Karpas-422 (cell line): ENCODE measurements around the gene NEUROD6. TPM values are rescaled to one million over a fixed set of nuclear protein-coding genes. Genes with fewer than 3 reads are reported as not detected.

Source experiments
- DNase-seq: peaks from one replicate; pipeline ENCODE4 v3.0.0-alpha.2; 2015
- H2AFZ ChIP-seq: fragments of 200-600 bp; sonication (generic); 2 replicates; pipeline ENCODE4 v1.6.1; 2014; ENCODE audit warnings: antibody characterized with exemption, low read length, mixed read lengths
- H3K27ac ChIP-seq: fragments of 200-600 bp; sonication (generic); 2 replicates; pipeline ENCODE4 v1.5.1; 2014; ENCODE audit warnings: mild to moderate bottlenecking, low read length, moderate library complexity
- H3K27me3 ChIP-seq: fragments of 200-600 bp; sonication (generic); 2 replicates; pipeline ENCODE4 v1.6.1; 2014; ENCODE audit warnings: low read length, mixed read lengths
- H3K36me3 ChIP-seq: fragments of 200-600 bp; sonication (generic); 2 replicates; pipeline ENCODE4 v1.6.1; 2014; ENCODE audit warnings: low read length, mixed read lengths; ENCODE audit not compliant: insufficient read depth
- H3K4me1 ChIP-seq: fragments of 200-600 bp; sonication (generic); 2 replicates; pipeline ENCODE4 v1.6.1; 2014; ENCODE audit warnings: mild to moderate bottlenecking, low read length, mixed read lengths
- H3K4me2 ChIP-seq: fragments of 200-600 bp; sonication (generic); 2 replicates; pipeline ENCODE4 v1.6.1; 2014; ENCODE audit warnings: low read length, low read depth, mild to moderate bottlenecking; ENCODE audit not compliant: poor library complexity, severe bottlenecking
- H3K4me3 ChIP-seq: fragments of 200-600 bp; sonication (generic); 2 replicates; pipeline ENCODE4 v1.5.1; 2014; ENCODE audit warnings: mild to moderate bottlenecking, antibody characterized with exemption, low read length, mixed read lengths
- H3K79me2 ChIP-seq: fragments of 200-600 bp; sonication (generic); 2 replicates; pipeline ENCODE4 v1.6.1; 2014; ENCODE audit warnings: mild to moderate bottlenecking, low read length, mixed read lengths
- H3K9ac ChIP-seq: fragments of 200-600 bp; sonication (generic); 2 replicates; pipeline ENCODE4 v1.6.0; 2014; ENCODE audit warnings: low read length
- H3K9me2 ChIP-seq: fragments of 200-600 bp; sonication (generic), shearing (Covaris generic); replicated peaks from 2 replicates; pipeline ENCODE4 v1.6.0; 2014; ENCODE audit warnings: mild to moderate bottlenecking, low read length, moderate library complexity; ENCODE audit not compliant: insufficient read depth
- H3K9me3 ChIP-seq: fragments of 300-700, 200-600 bp; sonication (generic); 2 replicates; pipeline ENCODE4 v1.6.1; 2014; ENCODE audit warnings: low read length, mixed read lengths
- H4K20me1 ChIP-seq: fragments of 200-600 bp; sonication (generic); 2 replicates; pipeline ENCODE4 v1.6.1; 2014; ENCODE audit warnings: mild to moderate bottlenecking, antibody characterized with exemption, low read length, low read depth; ENCODE audit not compliant: insufficient read depth
- total RNA-seq: library from RNA; depleted of rRNA; stranded (reverse); fragments of >200 nt; shearing (Covaris generic); gene quantifications from 2 replicates; pipeline ENCODE4 v1.2.3, GENCODE V29; 2014; ENCODE audit warnings: low replicate concordance; rRNA removed

Gene NEUROD6
- not detected in 2 replicates for total RNA-seq

DNA sequence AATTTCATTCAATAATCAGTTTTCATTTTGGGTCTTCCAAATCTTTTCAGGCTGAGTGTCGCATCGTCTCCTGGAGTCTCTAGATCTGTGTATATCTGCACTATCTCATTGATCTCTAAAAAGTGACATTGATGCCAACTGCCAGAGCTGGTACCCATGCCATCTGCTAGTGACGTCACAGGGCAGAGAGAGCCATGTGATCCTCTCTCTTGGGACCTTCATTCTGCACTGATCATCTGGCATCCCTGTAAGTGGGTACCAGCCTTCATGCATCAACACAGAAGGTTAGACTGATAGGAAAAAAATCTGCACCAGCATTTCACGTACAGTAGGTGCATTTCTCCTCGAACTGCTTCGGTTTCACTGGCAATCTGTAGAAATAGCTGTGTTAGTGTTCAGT lies at the start of gene NEUROD6:
Gene NEUROD6, minus strand, starts transcription at position 124 of the 400 bp plus-strand sequence. CDS start 1,458 bp downstream, outside the sequence.
- Histone ChIP-seq H3K9me2 (no peaks in the 10 kb centered on the region), H2AFZ (no peak within 1 kb of the TSS), H3K27me3 (no peaks in the 10 kb centered on the region), H3K9me3 (no peaks in the 10 kb centered on the region), H4K20me1 (no peaks in the 10 kb centered on the region), H3K9ac (no peak within 1 kb of the TSS), H3K4me3 (no peak within 1 kb of the TSS), H3K27ac (no peak within 1 kb of the TSS), H3K4me2 (no peak within 1 kb of the TSS), H3K4me1 (no peaks in the 10 kb centered on the region), H3K36me3 (no peaks in the 10 kb centered on the region), H3K79me2 (no peaks in the 10 kb centered on the region)
- DNase-seq, result no peak

DNA sequence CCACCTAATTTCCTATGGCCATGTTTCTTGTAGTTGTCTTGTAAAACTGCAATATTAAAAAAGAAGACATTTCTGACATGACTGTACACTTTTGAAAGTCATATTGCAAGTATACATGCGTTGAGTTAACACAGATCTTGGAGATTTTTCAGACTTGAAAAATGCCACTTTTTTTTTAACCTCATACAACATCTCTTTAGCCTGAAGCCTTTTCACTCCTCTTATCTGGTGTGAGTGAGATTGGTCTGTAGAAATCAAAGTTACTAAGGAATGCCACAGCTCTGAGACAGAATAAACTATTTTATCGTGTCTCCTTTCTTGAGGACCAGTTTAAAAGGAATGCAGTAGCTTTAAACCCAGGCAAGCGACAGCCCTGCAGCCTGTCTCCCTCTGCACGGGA lies 43.9 kb upstream of the NEUROD6 start:
- H2AFZ ChIP-seq, result no peak overlapping the region
- H3K9me2 ChIP-seq, result no peaks in the 10 kb centered on the region
- DNase-seq, result no peak
- H3K36me3 ChIP-seq, result no peaks in the 10 kb centered on the region
- no peak overlapping the region for H3K27ac ChIP-seq
- H3K4me2 ChIP-seq, result no peak overlapping the region
- H4K20me1 ChIP-seq, result no peaks in the 10 kb centered on the region
- H3K27me3 ChIP-seq, result 0 out of 2 replicates have a peak, but pooled peaks cover 3% of the 10 kb centered on the region
- no peaks in the 10 kb centered on the region for H3K4me1 ChIP-seq
- H3K79me2 ChIP-seq, result no peaks in the 10 kb centered on the region
- H3K9me3 ChIP-seq, result no peaks in the 10 kb centered on the region
- no peak overlapping the region for H3K4me3 ChIP-seq
- H3K9ac ChIP-seq, result no peak overlapping the region

DNA sequence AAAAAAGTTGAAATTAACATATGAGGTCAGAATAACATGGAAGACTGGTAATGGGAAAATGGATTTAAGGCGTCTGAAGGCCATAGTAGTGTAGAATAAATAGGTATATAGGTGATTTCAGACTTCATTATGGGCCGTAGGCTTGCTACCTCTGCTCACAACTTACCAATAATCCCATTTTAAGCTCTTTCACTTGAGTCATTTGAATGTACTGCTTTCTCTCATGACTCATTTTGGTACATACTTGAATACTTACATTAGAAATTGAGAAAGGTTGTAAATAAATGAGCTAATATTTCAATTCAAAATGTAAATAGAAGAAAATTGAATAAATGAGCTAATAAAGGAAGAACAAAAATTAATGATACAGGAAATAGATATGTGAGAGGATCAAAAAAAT lies 42.2 kb upstream of the NEUROD6 start:
- Histone ChIP-seq H3K4me3 (no peak overlapping the region), H3K9ac (no peak overlapping the region), H3K27ac (no peak overlapping the region), H4K20me1 (no peaks in the 10 kb centered on the region), H3K9me3 (no peaks in the 10 kb centered on the region), H3K36me3 (no peaks in the 10 kb centered on the region), H3K4me1 (no peaks in the 10 kb centered on the region), H2AFZ (no peak overlapping the region), H3K27me3 (0 out of 2 replicates have a peak, but pooled peaks cover 3% of the 10 kb centered on the region), H3K79me2 (no peaks in the 10 kb centered on the region), H3K4me2 (no peak overlapping the region), H3K9me2 (no peaks in the 10 kb centered on the region)
- DNase-seq, result no peak

DNA sequence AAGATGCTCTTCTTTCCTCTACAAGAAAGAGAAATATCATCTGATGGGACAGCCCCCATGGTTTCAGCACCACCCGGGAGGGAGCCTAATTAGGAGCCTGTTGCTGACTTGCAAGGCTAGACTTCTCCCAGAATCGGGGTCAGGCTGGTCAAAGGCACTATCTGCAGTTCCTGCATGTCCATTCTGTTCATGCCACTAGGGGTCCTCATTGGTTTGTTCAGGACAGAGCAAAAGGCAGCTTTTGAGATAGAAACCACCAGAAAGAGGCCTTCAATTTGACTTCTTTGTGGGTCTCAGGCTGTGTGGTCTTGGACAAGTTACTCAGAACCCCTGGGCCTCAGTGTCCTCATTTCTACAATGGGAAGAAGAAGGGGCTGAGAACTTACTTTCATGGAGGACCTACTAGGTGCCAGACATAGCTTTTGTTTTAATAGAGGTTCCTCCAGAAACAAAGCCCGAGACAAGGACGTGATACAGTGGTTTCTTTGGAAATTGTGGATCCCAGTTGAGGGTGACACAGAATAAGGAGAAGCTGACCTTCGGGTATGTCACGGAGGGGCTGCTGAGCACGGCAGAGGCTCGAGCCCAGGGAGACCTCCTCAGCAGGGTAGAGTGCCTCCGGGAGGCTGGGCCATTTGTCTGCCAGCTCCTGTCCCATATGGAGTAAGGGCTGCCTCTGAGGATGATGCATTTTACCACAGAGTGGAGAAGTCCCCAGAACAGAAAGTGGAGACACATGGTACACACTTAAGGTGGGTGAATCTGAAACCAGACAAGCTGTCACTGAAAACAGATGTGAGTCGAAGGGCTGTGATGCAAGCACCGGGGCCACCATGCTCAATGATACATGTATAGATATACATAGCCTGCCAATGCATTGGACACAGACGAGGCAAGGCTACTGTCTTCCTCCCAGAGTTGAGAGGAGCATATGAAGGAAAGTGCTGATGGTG lies 33.1 kb upstream of the NEUROD6 start:
- Histone ChIP-seq H4K20me1 (no peaks in the 10 kb centered on the region), H3K4me3 (no peak overlapping the region), H3K4me2 (no peak overlapping the region), H3K79me2 (no peaks in the 10 kb centered on the region), H3K36me3 (no peaks in the 10 kb centered on the region), H3K9ac (no peak overlapping the region), H3K9me3 (no peaks in the 10 kb centered on the region), H3K9me2 (no peaks in the 10 kb centered on the region), H3K4me1 (no peaks in the 10 kb centered on the region), H2AFZ (no peak overlapping the region), H3K27me3 (no peaks in the 10 kb centered on the region), H3K27ac (no peak overlapping the region)
- DNase-seq, result peak; percentile 85

DNA sequence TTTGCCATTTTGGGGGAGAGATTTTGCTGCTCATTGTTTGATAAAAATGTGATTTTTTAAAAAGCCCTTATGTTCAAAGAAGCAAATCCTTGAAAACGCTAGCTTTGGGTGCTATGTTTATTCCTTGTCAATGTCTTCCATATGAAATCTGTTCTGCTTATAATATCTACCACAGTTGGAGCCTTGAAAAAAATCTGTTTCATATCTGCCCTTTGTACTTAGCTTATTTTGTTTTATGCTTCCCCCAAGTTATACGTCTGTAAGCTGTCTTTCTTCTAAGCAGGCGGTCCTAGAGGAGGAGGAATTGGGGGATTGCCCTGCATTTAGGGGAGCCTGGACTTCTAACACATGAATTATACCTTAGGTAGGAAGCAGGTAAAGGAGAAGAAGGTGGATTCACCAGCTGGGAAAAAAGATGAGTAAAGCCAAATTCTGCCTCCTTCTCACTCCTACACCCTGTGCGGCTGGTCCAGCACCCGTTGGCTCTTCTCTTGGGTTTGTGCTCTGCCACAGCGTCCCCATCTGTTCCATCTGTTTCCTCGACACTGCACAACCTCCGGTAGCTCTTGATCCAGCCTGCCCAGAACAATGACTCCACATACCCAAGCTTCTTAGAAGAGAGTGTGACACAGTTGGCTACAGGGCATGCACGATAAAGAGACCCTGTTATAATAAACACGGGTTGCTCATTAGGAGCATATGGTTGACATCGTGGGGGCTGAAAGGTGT lies 31.9 kb upstream of the NEUROD6 start:
- no peak overlapping the region for H3K4me3 ChIP-seq
- no peak overlapping the region for H2AFZ ChIP-seq
- no peaks in the 10 kb centered on the region for H3K9me2 ChIP-seq
- DNase-seq, result no peak
- no peaks in the 10 kb centered on the region for H3K4me1 ChIP-seq
- no peak overlapping the region for H3K9ac ChIP-seq
- no peaks in the 10 kb centered on the region for H3K36me3 ChIP-seq
- no peaks in the 10 kb centered on the region for H3K27me3 ChIP-seq
- no peak overlapping the region for H3K27ac ChIP-seq
- H4K20me1 ChIP-seq, result no peaks in the 10 kb centered on the region
- H3K9me3 ChIP-seq, result no peaks in the 10 kb centered on the region
- H3K4me2 ChIP-seq, result no peak overlapping the region
- H3K79me2 ChIP-seq, result no peaks in the 10 kb centered on the region

DNA sequence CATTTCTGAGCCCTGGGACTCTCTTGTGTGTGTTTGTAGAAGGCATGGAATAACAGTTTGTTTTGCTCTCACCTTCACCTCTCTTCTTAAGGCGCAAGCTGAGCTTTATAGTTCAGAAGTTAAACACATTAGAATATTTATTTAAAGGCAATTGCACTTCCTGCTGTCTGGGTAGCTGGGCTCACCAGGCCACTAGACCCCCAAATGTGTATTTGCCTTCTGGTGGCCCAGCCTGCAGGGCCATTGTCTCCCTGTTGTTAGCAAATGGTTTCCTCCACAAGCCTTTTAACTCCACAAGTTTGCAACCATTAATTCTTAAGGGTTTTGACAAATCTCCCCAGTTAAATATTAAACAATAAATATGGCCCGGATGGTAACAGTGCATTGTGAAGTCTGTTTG lies 31.1 kb upstream of the NEUROD6 start:
- Histone ChIP-seq H3K27ac (no peak overlapping the region), H3K9me3 (no peaks in the 10 kb centered on the region), H3K27me3 (no peaks in the 10 kb centered on the region), H3K4me1 (no peaks in the 10 kb centered on the region), H3K79me2 (no peaks in the 10 kb centered on the region), H3K9ac (no peak overlapping the region), H3K9me2 (no peaks in the 10 kb centered on the region), H3K4me2 (no peak overlapping the region), H2AFZ (no peak overlapping the region), H3K4me3 (no peak overlapping the region), H3K36me3 (no peaks in the 10 kb centered on the region), H4K20me1 (no peaks in the 10 kb centered on the region)
- DNase-seq, result no peak

DNA sequence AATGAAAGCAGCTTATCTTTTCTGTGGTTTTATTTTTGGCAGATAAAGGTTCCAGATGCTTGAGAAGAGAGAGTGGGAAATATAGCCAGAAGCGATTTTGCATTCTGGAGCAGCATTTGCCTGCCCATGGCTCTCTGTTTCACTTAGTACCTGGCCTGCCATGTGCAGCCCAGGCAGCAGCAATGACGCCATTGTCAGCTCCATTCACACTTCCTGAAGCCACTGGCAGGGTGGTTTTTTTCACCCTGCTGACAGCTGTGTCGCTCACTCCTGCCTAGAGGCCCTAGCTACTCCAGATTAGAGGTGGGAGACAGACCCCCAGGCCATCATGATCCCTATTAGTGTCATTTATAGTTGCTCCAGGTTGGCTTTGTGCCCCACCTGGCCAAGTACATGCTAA lies 30.1 kb upstream of the NEUROD6 start:
- no peaks in the 10 kb centered on the region for H3K9me2 ChIP-seq

DNA sequence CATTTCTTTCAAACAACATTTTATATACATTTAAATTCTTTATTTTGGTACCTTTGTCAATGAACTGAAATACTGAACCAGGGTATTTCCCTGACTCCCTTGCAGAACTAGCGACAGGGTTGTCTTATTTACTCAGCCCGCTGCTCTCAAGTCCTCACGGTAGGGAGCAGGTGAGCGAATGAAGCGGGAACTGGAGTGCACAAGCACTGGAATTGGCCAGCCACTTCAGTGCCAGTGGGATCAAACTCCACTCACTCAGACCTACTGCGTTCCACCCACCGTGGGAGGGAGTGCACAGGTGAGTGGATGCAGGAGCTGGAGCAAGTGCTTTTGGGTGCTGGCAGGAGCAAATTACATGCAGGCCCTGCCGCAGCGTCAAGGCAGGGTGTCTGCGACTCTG lies 28.1 kb upstream of the NEUROD6 start:
- Histone ChIP-seq H3K9me2 (no peaks in the 10 kb centered on the region), H3K4me3 (no peak overlapping the region), H3K9me3 (no peaks in the 10 kb centered on the region), H4K20me1 (no peaks in the 10 kb centered on the region), H3K36me3 (no peaks in the 10 kb centered on the region), H3K79me2 (no peaks in the 10 kb centered on the region), H3K27ac (no peak overlapping the region), H3K4me1 (no peaks in the 10 kb centered on the region), H2AFZ (no peak overlapping the region), H3K4me2 (no peak overlapping the region), H3K9ac (no peak overlapping the region), H3K27me3 (no peaks in the 10 kb centered on the region)
- DNase-seq, result no peak

More for the DNA sequence above, 30.1 kb upstream of the NEUROD6 start:
- H2AFZ ChIP-seq, result no peak overlapping the region
- no peak for DNase-seq
- no peaks in the 10 kb centered on the region for H3K79me2 ChIP-seq
- H3K9me3 ChIP-seq, result no peaks in the 10 kb centered on the region
- no peaks in the 10 kb centered on the region for H4K20me1 ChIP-seq
- H3K4me1 ChIP-seq, result no peaks in the 10 kb centered on the region
- no peaks in the 10 kb centered on the region for H3K27me3 ChIP-seq
- H3K4me2 ChIP-seq, result no peak overlapping the region
- H3K9ac ChIP-seq, result no peak overlapping the region
- no peak overlapping the region for H3K4me3 ChIP-seq
- H3K27ac ChIP-seq, result no peak overlapping the region
- H3K36me3 ChIP-seq, result no peaks in the 10 kb centered on the region
